Measurements from ENCODE around the gene BLACAT1. TPM values are rescaled to one million over a fixed set of nuclear protein-coding genes. Genes with fewer than 3 reads are reported as not detected.

Gene BLACAT1
- total and polyA plus RNA-seq, 9 of the 15 experiments (the other 6 are each of a cell fraction or from before 2014, with no cell fraction given) = 0.10 to 5.9 (median 0.73) TPM

DNA sequence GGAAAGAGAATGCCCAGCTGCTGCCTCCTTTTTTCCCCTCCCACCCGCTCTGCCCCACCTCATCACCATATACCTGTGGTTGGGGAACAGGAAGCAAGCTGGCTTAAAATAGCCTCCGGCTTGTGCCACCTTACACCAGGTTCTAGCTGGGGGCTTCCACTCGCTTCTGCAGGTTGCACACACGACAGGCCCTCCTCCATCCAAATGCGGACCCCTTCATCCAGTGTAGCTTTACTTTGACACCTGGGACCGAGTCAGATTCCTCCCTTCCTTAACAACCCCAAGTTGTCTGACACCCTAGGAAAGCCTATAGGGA, 14.6 kb downstream of the BLACAT1 start:
- H3K9me1 ChIP-seq (ENCODE audit: control insufficient read depth, insufficient read depth, low read length) = no peaks in the 10 kb centered on the region
- H3K79me2 ChIP-seq (ENCODE audit: control insufficient read depth, insufficient read depth, low read length) = no peaks in the 10 kb centered on the region
- H3K9ac ChIP-seq (ENCODE audit: insufficient read depth in 1 of 2, low read depth in 2 of 2, low read length in 2 of 2) = peak overlapping the region in 1 of 2 experiments; percentile 15; a peak in 1 of 4 replicates
- H4K20me1 ChIP-seq (replicated peaks; ENCODE audit: control insufficient read depth, insufficient read depth, low read length) = no peaks in the 10 kb centered on the region
- in situ Hi-C loops (cut with MboI) (no loop called here), intact Hi-C loops (cut with micrococcal nuclease) (no loop called here)
- POLR2A ChIA-PET = interaction anchor here (0.6 to 1.5 kb wide), 8 partner anchors 8 to 140 kb away, joined by 3 to 5 read pairs (median 3); no protein-coding TSS in a partner anchor
- BruUV-seq (replicated peaks) = no TSS peak
- no peaks in the 10 kb centered on the region for H3K9me3 ChIP-seq (replicated peaks; ENCODE audit: control insufficient read depth, insufficient read depth, low read depth, low read length)
- H3K27me3 ChIP-seq (ENCODE audit: control insufficient read depth in 2 of 2, insufficient read depth in 2 of 2, low read length in 2 of 2) = peaks cover 0 to 12% of the 10 kb centered on the region in 2 experiments; a peak in 2 of 5 replicates
- H3K36me3 ChIP-seq (ENCODE audit: control insufficient read depth, insufficient read depth, low read length) = no peaks in the 10 kb centered on the region
- no peak overlapping the region for H3K4me3 ChIP-seq
- DNase-seq (ENCODE audit: extremely low read depth in 1 of 4, low spot score in 3 of 4) (no peak), ATAC-seq (no peak), FAIRE-seq (no peak)
- TF ChIP-seq TRIM24 (IDR thresholded peaks at IDR 0.05) (no peak), NR2C2 (CRISPR knock-in tag; IDR thresholded peaks at IDR 0.05) (no peak), NR2C2 (tag; IDR thresholded peaks at IDR 0.05) (0 out of 2 replicates have a peak, but pooled peaks have one; percentile 3)
- peaks cover 19 to 32% of the 10 kb centered on the region in 2 experiments for H3K4me1 ChIP-seq (replicated peaks in 1 of 2; ENCODE audit: control insufficient read depth in 2 of 2, insufficient read depth in 2 of 2, low read length in 2 of 2)
- 0 out of 3 replicates have a peak overlapping the region, but pooled peaks have one; percentile 5 for H3K27ac ChIP-seq (ENCODE audit: extremely low read depth, low read depth, low read length)
- H3K4me2 ChIP-seq (ENCODE audit: insufficient read depth, low read length) = peak overlapping the region; percentile 54; the same call in 1 of the 2 replicates
- CTCF ChIA-PET (ENCODE audit: low intra/inter-chr PET ratio) = no interaction called here
- H2AFZ ChIP-seq (ENCODE audit: low read depth, low read length) = peak overlapping the region; percentile 85
- 37% methylated on average over 6 of the region's 6 CpGs for WGBS (ENCODE audit: insufficient coverage, low coverage, missing lambda C conversion rate)

DNA sequence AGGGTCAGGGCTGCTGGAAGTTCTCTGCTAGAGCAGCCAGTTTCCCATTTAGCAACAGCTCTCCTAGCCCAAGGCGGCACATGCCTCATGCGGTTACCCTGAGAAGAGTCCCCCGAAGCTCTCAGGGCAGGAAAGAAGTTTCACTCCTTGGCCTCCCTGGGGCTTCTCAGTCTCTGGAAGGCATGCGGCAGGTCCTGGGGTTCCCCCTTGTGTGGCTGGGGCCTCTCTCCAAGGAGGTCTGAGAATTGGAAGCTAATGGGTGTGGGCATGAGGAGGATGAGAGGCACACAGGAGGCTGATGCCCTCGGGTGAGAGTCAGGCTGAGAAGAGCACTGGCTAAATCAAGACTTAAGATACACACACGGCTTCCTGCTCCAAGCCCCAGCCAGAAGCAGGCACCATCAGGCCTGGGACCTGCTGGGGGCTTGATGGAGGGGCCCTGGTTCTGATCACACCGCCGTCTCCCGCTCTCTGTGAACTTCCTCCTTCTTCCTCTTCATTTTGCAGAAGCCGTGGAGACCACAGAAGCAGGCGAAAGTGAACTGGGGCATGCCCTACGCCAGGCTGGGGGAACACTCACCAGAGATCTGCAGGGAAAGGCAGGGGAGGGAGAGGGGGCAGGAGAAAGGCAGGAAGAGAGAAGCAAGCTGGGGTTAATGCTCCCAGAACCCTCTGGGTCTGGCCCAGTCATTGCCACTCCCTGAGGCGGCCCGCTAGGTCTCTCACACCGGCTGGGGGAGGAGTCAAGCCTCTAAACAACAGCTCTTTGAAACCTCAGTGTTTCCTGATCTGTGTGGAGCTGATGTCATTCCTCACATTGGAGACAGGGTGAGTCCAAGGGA, 15.1 kb downstream of the BLACAT1 start:
- WGBS (ENCODE audit: insufficient coverage, low coverage, missing lambda C conversion rate) = 35% methylated on average over 12 of the region's 15 CpGs
- Histone ChIP-seq H3K4me1 (replicated peaks in 1 of 2; ENCODE audit: control insufficient read depth in 2 of 2, insufficient read depth in 2 of 2, low read length in 2 of 2) (peaks cover 19 to 31% of the 10 kb centered on the region in 2 experiments), H3K4me2 (ENCODE audit: insufficient read depth, low read length) (peak overlapping the region; percentile 54), H3K79me2 (ENCODE audit: control insufficient read depth, insufficient read depth, low read length) (no peaks in the 10 kb centered on the region), H3K9me3 (replicated peaks; ENCODE audit: control insufficient read depth, insufficient read depth, low read depth, low read length) (no peaks in the 10 kb centered on the region), H3K9me1 (ENCODE audit: control insufficient read depth, insufficient read depth, low read length) (no peaks in the 10 kb centered on the region), H3K4me3 (no peak overlapping the region), H3K9ac (ENCODE audit: insufficient read depth in 1 of 2, low read depth in 2 of 2, low read length in 2 of 2) (peak overlapping the region in 1 of 2 experiments; percentile 72; a peak in 3 of 4 replicates), H4K20me1 (replicated peaks; ENCODE audit: control insufficient read depth, insufficient read depth, low read length) (no peaks in the 10 kb centered on the region; the same call in 1 of the 2 replicates), H2AFZ (ENCODE audit: low read depth, low read length) (peak overlapping the region; percentile 85), H3K36me3 (ENCODE audit: control insufficient read depth, insufficient read depth, low read length) (no peaks in the 10 kb centered on the region), H3K27me3 (ENCODE audit: control insufficient read depth in 2 of 2, insufficient read depth in 2 of 2, low read length in 2 of 2) (peaks cover 0 to 18% of the 10 kb centered on the region in 2 experiments; a peak in 3 of 5 replicates), H3K27ac (ENCODE audit: extremely low read depth, low read depth, low read length) (peak overlapping the region; percentile 36; the same call in 1 of the 3 replicates)
- ChIA-PET POLR2A (interaction anchor here (0.6 to 1.5 kb wide), 6 partner anchors 8 to 111 kb away, joined by 3 to 5 read pairs (median 3); no protein-coding TSS in a partner anchor), CTCF (ENCODE audit: low intra/inter-chr PET ratio) (no interaction called here)
- in situ Hi-C loops (cut with MboI) = no loop called here
- DNase-seq (ENCODE audit: extremely low read depth in 1 of 4, low spot score in 3 of 4) (peak; percentile 70 to 80 (median 74)), ATAC-seq (peak; percentile 84), FAIRE-seq (peak; percentile 79)
- no TSS peak for BruUV-seq (replicated peaks)
- intact Hi-C loops (cut with micrococcal nuclease) = no loop called here
- TF ChIP-seq JUND (IDR thresholded peaks at IDR 0.05; ENCODE audit: borderline replicate concordance, low read depth, low read length) = peak; percentile 66
- peak; percentile 31; the same call in 1 of the 3 replicates for TF ChIP-seq JUND (tag; IDR thresholded peaks at IDR 0.05; ENCODE audit: borderline replicate concordance, low read depth, low read length)
- TF ChIP-seq MEF2A (IDR thresholded peaks at IDR 0.05; ENCODE audit: control insufficient read depth, low read depth, low read length) = no peak
- no peak for TF ChIP-seq GTF2E2 (tag; IDR thresholded peaks at IDR 0.05)
- TF ChIP-seq CTCF (IDR thresholded peaks at IDR 0.05 in 2 of 3, conservative IDR thresholded peaks at IDR 0.05 in 1 of 3; ENCODE audit: insufficient read depth in 2 of 3, low read depth in 1 of 3, low read length in 3 of 3) = 0 out of 6 replicates have a peak, but pooled peaks of 1 of the 3 experiments have one; percentile 4
- TF ChIP-seq ATF6 (CRISPR knock-in tag; IDR thresholded peaks at IDR 0.05) = no peak
- 0 out of 2 replicates have a peak, but pooled peaks have one; percentile 17 for TF ChIP-seq ELF2 (CRISPR knock-in tag; IDR thresholded peaks at IDR 0.05)
